NCI-H1092 (cell line): Measurements from ENCODE around the gene ELF1.

Experiments used
- DNase-seq: peaks from one replicate; lab custom pipeline; 2025; lab: John Stamatoyannopoulos, UW

Gene ELF1

GRCh38 chr13:41019011-41019487, at the start of gene ELF1:
Gene ELF1, minus strand, starts transcription at chr13:41019316. Its CDS starts 37,262 bp downstream, at chr13:40982054.
- DNase-seq: no peak

- DNase-seq: no peak
These were observed 46.0 kb upstream of the ELF1 start for GRCh38 chr13:41065078-41065477.

GRCh38 chr13:41064493-41064892, 45.4 kb upstream of the ELF1 start:
- DNase-seq: no peak

- DNase-seq: no peak
These were observed 43.1 kb upstream of the ELF1 start for GRCh38 chr13:41061914-41062837.

- DNase-seq: peak; percentile 89
These were observed 42.2 kb upstream of the ELF1 start, which contains the start of gene WBP4 for GRCh38 chr13:41061075-41061913. Gene WBP4, plus strand, starts transcription at chr13:41061509. Its CDS starts 165 bp downstream, at chr13:41061674.

GRCh38 chr13:41060724-41061074, 41.6 kb upstream of the ELF1 start:
- peak; percentile 74 for DNase-seq

- peak; percentile 72 for DNase-seq
These were observed 41.1 kb upstream of the ELF1 start for GRCh38 chr13:41060082-41060723.

GRCh38 chr13:41059456-41060081, 40.5 kb upstream of the ELF1 start:
- DNase-seq: no peak

GRCh38 chr13:41058295-41059070, 39.4 kb upstream of the ELF1 start:
- no peak for DNase-seq

- no peak for DNase-seq
These were observed 38.0 kb upstream of the ELF1 start for GRCh38 chr13:41056826-41057711.

- DNase-seq: no peak
These were observed 37.1 kb upstream of the ELF1 start for GRCh38 chr13:41056194-41056593.

- no peak for DNase-seq
These were observed 36.0 kb upstream of the ELF1 start for GRCh38 chr13:41054919-41055619.

GRCh38 chr13:41054212-41054877, 35.2 kb upstream of the ELF1 start:
- no peak for DNase-seq

- no peak for DNase-seq
These were observed 34.3 kb upstream of the ELF1 start for GRCh38 chr13:41053384-41053826.

- DNase-seq: no peak
These were observed 33.3 kb upstream of the ELF1 start for GRCh38 chr13:41052441-41052840.

GRCh38 chr13:41049480-41050440, 30.6 kb upstream of the ELF1 start:
- no peak for DNase-seq

- no peak for DNase-seq
These were observed 29.5 kb upstream of the ELF1 start for GRCh38 chr13:41048640-41049039.
